Esophagus squamous epithelium (tissue), 4 donors: ENCODE measurements around the gene PEX26.

Source experiments
- CTCF ChIP-seq, 6 experiments: fragments of 450-650 bp in 4 of 6; fragments of 200-600 bp in 2 of 6; sonication (generic) in 2 of 6; IDR thresholded peaks; one replicate each; pipeline ENCODE4 v1.5.1; 2016 to 2019; ENCODE audit warnings: antibody characterized with exemption in 6 of 6, mild to moderate bottlenecking in 4 of 6, moderate library complexity in 4 of 6
- POLR2A ChIP-seq, 4 donors: fragments of 450-650 bp; IDR thresholded peaks; one replicate each; pipeline ENCODE4 v1.6.1; 2017; ENCODE audit warnings: antibody characterized with exemption in 4 of 4, mild to moderate bottlenecking in 4 of 4, moderate library complexity in 3 of 4

GRCh38 chr22:18058371-18059093 is 19.3 kb upstream of the PEX26 start:
- no peak for TF ChIP-seq CTCF (IDR thresholded peaks at IDR 0.05)
- no peak for TF ChIP-seq POLR2A (IDR thresholded peaks at IDR 0.05)
